KOPT-K1 (cell line): Measurements from ENCODE around the gene UNC45A.
"Not testable (repeated sequence)": the region's sequence is repeated elsewhere in the genome, so short reads cannot be mapped to it uniquely, and the experiment has no call there.

Source experiments
- H3K27ac ChIP-seq: fragments of 200-600 bp; sonication (generic); 2 replicates; pipeline ENCODE4 v1.5.1; 2016; ENCODE audit warnings: antibody characterized with exemption, mild to moderate bottlenecking, low read depth, low read length; ENCODE audit not compliant: poor library complexity, severe bottlenecking
- H3K36me3 ChIP-seq: fragments of 200-600 bp; sonication (generic); 2 replicates; pipeline ENCODE4 v1.5.1; 2017; ENCODE audit warnings: antibody characterized with exemption, mild to moderate bottlenecking, low read length, moderate library complexity; ENCODE audit not compliant: insufficient read depth
- H3K9me3 ChIP-seq: fragments of 200-600 bp; sonication (generic); 2 replicates; pipeline ENCODE4 v1.5.1; 2017; ENCODE audit warnings: antibody characterized with exemption, low read length, mild to moderate bottlenecking; ENCODE audit not compliant: insufficient read depth, poor library complexity, severe bottlenecking

UNC45A gene

GRCh38 chr15:90922712-90923322 is 12.3 kb upstream of the UNC45A start:
- H3K9me3 ChIP-seq, H3K27ac ChIP-seq: not testable (repeated sequence)
- peaks cover 42% of the 10 kb centered on the region for H3K36me3 ChIP-seq

DNA sequence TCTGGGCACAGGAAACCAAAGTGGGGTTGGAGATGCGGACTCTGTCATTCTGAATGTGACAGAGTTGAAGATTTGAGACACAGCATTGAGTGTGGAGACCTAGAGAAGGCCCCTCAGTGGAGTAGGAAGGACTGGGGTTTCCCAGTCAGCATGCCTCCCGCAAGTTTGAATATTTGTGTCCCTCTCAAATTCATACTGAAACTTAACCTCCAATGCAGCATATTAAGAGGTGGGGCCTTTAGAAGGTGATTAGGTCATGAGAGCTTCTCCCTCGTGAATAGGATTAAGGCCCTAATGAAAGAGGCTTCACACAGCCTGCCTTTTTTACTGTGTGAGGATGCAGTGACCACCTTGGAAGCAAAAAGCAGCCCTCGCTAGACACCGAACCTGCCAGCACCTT is 10.7 kb upstream of the UNC45A start:
- peaks cover 26% of the 10 kb centered on the region for H3K36me3 ChIP-seq
- no peak overlapping the region for H3K27ac ChIP-seq

DNA sequence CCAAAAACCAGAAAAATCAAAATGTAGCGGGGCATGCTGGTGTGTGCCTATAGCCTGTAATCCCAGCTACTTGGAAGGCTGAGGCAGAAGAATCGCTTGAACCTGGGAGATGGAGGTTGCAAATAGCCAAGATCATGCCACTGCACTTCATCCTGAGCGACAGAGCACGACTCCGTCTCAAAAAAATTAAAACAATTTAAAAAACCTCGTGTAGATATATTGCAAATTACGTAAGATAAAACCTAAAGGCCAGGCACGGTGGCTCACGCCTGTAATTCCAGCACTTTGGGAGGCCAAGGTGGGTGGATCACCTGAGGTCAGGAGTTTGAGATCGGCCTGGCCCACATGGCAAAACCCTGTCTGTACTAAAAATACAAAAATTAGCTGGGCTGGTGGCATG is 8.3 kb upstream of the UNC45A start:
- not testable (repeated sequence) for H3K27ac ChIP-seq, H3K9me3 ChIP-seq, H3K36me3 ChIP-seq

More for the DNA sequence above, 10.7 kb upstream of the UNC45A start:
- H3K9me3 ChIP-seq, result no peaks in the 10 kb centered on the region

GRCh38 chr15:90928106-90928505 is 7.0 kb upstream of the UNC45A start:
- H3K27ac ChIP-seq, H3K36me3 ChIP-seq, H3K9me3 ChIP-seq: not testable (repeated sequence)

DNA sequence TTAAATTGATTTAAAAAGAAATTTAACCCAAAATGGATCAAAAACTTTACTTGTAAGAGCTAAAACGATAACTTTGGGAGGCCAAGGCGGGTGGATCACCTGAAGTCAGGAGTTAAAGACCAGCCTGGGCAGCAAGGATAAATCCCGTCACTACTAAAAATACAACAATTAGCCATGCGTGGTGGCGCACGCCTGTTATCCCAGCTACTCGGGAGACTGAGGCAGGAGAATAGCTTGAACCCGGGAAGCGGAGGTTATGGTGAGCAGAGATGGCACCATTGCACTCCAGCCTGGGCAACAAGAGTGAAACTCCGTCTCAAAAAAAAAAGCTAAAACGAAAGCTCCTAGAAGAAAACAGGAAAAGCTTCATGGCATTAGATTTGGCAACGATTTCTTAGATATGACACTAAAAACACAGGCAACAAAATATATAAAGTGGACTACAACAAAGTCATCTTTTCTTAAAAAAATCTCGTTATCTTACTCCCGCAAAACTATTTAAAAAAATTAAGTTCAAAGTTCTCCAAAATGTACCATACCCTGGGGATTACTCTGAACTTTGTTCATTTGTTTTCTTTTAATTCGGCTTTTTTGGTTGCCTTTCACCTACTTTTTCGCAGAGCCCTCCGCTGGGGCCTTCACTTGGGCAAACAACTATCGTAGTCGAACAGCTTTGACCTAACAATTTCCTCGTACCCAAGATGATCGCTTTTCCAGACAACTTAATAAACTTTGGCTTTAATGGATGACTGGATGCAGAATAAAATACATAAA is 5.7 kb upstream of the UNC45A start:
- Histone ChIP-seq H3K9me3 (no peaks in the 10 kb centered on the region), H3K27ac (peak overlapping the region; percentile 85), H3K36me3 (no peaks in the 10 kb centered on the region)

GRCh38 chr15:90930861-90931574 is 4.1 kb upstream of the UNC45A start:
- Histone ChIP-seq H3K27ac (peak overlapping the region; percentile 85), H3K36me3 (no peaks in the 10 kb centered on the region), H3K9me3 (no peaks in the 10 kb centered on the region)

GRCh38 chr15:90931575-90931827 is 3.6 kb upstream of the UNC45A start:
- H3K36me3 ChIP-seq, result 0 out of 2 replicates have a peak, but pooled peaks cover 3% of the 10 kb centered on the region
- H3K27ac ChIP-seq, result peak overlapping the region; percentile 85
- no peaks in the 10 kb centered on the region for H3K9me3 ChIP-seq

GRCh38 chr15:90931828-90932659 is 3.0 kb upstream of the UNC45A start, which contains the start of gene HDDC3:
TSS of gene HDDC3 (minus strand) at chr15:90932549. CDS start at chr15:90932540, 9 bp downstream.
- peak within 1 kb of the TSS; percentile 85 for H3K27ac ChIP-seq
- peaks cover 9% of the 10 kb centered on the region; the same call in 1 of the 2 replicates for H3K36me3 ChIP-seq
- H3K9me3 ChIP-seq, result no peaks in the 10 kb centered on the region

- peak overlapping the region; percentile 85 for H3K27ac ChIP-seq
- peaks cover 10% of the 10 kb centered on the region; the same call in 1 of the 2 replicates for H3K36me3 ChIP-seq
- no peaks in the 10 kb centered on the region for H3K9me3 ChIP-seq
Observed at GRCh38 chr15:90932660-90932991, 2.5 kb upstream of the UNC45A start.

DNA sequence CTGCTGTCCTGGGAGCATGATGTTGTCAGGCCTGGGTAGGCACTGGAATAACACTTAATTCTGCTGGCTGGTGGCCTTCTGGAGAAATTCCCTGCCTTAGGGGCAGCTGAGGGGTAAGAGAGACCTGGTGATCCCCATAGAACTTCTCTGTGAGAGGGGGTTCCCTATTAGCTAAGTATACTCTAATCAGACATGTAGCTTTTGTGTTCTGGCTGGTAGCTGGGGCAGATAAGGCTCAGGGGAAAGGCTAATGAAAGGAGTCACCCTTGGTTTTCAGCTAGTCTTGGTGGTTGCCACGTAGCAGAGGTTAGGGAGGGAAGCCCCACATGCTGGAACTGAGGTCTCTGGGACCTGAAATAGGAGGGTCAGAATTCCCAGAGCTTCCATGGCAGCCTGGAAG is 1.8 kb upstream of the UNC45A start:
- Histone ChIP-seq H3K36me3 (peaks cover 13% of the 10 kb centered on the region; the same call in 1 of the 2 replicates), H3K9me3 (no peaks in the 10 kb centered on the region), H3K27ac (no peak overlapping the region)

DNA sequence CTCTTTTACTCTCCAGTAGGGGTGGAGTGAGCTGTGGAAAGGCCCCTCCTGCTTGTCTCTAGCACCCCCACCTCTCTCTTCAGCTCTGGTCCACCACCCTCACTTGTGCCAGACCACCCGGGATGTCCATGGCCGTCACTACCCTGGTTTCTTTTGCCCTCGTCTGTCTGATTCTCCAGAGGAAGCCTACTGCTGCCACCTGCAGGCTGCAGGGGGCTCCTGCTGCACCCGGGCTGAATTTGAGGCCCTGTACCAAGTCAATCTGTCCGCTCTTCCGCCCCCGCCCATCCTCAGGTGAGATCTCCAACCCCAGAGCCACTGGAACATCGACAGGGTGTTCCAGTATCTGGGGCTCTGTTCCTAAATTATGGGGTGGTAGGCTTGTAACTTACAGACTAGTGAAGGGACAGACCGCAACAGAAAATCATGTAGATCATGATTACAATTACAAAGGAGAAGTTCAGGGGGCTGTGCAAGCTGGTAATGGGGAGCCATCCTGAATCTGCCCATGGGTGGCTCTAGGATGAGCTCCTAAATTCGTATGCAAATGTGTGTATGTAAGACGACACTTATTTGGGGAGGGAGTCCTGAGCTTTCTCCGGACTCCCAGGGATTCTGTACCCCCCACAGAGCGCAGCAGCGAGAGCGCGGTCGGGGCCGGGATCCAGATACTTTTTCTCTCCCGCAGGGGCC is 683 bp upstream of the UNC45A start:
- H3K9me3 ChIP-seq, result no peaks in the 10 kb centered on the region
- H3K36me3 ChIP-seq, result peaks cover 20% of the 10 kb centered on the region
- peak overlapping the region; percentile 65 for H3K27ac ChIP-seq

DNA sequence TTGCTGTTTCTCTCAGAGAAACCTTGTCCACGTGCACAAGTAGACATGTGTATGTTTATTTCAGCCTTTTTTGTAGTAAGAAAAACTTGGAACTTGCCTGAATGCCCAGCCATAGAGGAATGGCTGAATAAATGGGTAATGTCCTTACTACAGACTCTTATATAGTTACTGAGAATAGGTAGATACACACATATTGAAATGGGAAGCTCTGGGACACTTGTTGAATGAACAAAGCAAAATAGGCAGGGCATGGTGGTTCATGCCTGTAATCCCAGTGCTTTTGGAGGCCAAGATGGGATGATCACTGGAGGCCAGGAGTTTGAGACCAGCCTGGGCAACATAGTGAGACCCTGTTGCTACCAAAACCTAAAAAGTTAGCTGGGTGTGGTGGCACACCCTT is 1.7 kb downstream of the UNC45A start:
- H3K27ac ChIP-seq, result no peak overlapping the region
- H3K9me3 ChIP-seq, result no peaks in the 10 kb centered on the region
- peaks cover 43% of the 10 kb centered on the region for H3K36me3 ChIP-seq

DNA sequence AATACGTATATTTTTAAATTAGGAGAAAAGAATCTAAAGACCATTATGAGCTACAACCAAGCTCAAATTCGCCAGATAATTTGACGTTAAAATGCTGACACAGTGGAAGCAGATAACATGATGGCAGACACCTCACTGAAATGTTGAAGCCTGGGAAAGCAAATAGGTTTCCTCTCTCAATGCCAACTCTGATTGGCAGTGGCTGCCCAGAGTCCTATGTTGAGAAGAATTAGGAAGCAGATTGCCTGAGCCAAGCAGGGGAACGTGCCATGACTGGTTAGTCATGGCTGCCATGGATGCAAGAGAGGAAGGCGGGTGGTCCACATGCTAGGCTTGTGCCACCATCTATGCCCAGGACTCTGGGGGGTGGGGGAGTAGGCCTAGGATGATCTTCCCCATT is 3.2 kb downstream of the UNC45A start:
- no peaks in the 10 kb centered on the region for H3K9me3 ChIP-seq
- H3K36me3 ChIP-seq, result peaks cover 58% of the 10 kb centered on the region
- H3K27ac ChIP-seq, result no peak overlapping the region

- H3K36me3 ChIP-seq, result peaks cover 73% of the 10 kb centered on the region
- H3K27ac ChIP-seq, result no peak overlapping the region
- no peaks in the 10 kb centered on the region for H3K9me3 ChIP-seq
Observed at GRCh38 chr15:90939756-90940155, 4.7 kb downstream of the UNC45A start.
